LNCaP clone FGC (cell line): ENCODE results near the gene WASL.
A peak's percentile ranks its signal among the peaks of the same experiment; 100 is the strongest.

Experiments used
- DNase-seq: peaks from one replicate; pipeline ENCODE4 v3.0.0-alpha.2; 2011; ENCODE audit warnings: low read depth
- H3K4me3 ChIP-seq: 2 replicates; pipeline ENCODE4 v1.5.1; 2011; ENCODE audit warnings: mild to moderate bottlenecking, low read depth, low read length, control low read depth
- TF ChIP-seq, protein P1 (sequence below): IDR thresholded peaks from 2 replicates; pipeline ENCODE4 v1.5.1; 2012; ENCODE audit warnings: mild to moderate bottlenecking; ENCODE audit not compliant: control insufficient read depth, insufficient read depth; ENCODE audit errors: extremely low read depth

WASL gene

DNA sequence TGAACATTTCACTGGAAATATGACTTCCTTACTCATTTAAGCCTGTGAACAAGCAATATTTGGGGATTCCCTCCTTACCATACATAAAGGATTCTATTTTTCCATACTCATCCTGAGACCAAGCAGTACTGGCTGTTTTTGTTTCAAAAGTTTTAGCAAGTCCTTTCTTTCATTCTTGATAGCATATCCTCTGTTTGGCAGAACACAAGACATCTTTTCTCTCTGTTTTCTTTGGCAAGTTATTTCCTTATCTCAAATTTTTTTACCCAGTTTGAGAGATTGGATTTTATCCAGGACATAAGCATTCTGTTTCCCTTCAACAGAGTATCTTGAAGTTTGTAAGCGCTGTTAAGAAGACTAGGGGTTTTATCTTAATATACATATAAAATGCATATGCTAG lies 3.0 kb upstream of the WASL start:
- DNase-seq = no peak
- H3K4me3 ChIP-seq = no peak overlapping the region
- TF ChIP-seq, protein P1, sequence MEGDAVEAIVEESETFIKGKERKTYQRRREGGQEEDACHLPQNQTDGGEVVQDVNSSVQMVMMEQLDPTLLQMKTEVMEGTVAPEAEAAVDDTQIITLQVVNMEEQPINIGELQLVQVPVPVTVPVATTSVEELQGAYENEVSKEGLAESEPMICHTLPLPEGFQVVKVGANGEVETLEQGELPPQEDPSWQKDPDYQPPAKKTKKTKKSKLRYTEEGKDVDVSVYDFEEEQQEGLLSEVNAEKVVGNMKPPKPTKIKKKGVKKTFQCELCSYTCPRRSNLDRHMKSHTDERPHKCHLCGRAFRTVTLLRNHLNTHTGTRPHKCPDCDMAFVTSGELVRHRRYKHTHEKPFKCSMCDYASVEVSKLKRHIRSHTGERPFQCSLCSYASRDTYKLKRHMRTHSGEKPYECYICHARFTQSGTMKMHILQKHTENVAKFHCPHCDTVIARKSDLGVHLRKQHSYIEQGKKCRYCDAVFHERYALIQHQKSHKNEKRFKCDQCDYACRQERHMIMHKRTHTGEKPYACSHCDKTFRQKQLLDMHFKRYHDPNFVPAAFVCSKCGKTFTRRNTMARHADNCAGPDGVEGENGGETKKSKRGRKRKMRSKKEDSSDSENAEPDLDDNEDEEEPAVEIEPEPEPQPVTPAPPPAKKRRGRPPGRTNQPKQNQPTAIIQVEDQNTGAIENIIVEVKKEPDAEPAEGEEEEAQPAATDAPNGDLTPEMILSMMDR = no peak

- DNase-seq = no peak
- TF ChIP-seq, protein P1 = no peak
- peak overlapping the region; percentile 91 for H3K4me3 ChIP-seq
Measured at GRCh38 chr7:123750389-123751230, 1.8 kb upstream of the WASL start.

DNA sequence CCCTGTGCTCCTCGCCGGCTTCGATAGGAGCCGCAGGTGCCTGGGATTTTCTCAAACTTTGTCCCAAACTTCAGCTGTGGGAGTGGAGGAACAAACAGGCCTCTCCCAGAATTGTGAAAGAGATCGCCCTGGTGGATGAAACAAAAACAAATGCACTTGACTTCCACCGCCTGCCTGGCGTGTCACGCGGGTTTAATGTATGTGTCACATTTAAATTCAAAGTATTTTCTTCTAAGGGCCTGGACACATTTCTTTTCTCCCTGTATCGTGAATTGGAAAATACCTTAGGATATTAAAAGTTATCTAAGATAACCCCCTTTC lies 694 bp upstream of the WASL start:
- peak overlapping the region; percentile 91 for H3K4me3 ChIP-seq
- no peak for DNase-seq
- TF ChIP-seq, protein P1 = no peak

DNA sequence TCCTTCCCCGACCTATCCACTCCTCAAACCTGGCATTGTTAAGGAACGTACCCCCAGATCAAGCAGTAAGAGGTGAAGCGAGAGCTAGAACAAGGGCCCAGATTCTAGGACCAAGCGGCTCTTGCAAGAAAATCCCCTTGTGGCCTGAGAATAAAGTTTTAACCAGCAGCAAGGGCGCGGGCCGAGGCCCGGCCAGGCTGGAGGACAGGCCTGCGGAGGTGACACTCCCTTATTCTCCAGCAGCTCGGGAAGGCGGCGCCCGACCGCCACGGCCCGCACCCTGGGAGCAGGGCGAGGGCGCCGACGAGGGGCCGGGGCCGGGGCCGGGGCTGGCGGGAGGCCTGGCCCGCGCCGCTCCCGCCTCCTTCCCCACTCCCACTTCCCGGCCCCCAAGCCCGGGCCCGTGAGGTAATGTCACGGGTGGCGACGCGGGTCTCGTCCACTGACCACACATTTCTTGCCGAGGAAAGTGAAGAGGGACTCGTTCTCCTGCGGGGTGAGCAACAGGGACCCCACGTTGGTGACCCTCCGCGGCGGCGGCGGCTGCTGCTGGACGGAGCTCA lies 551 bp downstream of the WASL start:
- peak overlapping the region; percentile 91 for H3K4me3 ChIP-seq
- TF ChIP-seq, protein P1 = no peak
- DNase-seq = no peak

DNA sequence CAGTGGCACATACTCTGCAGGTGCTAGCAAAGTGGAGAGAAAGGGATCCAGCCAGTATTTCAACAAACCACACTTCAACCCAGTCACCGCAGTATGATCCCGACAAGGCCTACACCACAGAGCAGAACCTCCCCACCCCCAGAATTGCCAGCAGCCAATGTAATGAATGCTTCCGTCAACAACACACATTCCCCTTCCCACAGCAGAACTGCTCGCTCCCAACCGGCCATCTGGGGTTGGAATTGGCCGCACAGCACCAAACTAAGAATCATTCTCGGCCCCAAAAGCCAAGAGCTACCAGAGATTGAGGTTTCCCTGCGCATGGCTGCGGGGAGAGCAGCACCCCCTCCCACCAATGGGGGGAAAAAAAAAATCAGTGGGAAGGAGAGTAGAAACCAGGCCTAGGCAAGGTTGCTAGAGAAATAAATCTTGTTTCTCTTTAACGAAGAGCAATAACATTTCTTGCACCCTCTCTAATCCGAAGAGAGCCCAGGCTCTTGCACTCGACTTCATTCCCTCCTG lies 1.1 kb downstream of the WASL start:
- peak overlapping the region; percentile 91 for H3K4me3 ChIP-seq
- TF ChIP-seq, protein P1 = no peak
- peak; percentile 69 for DNase-seq

- H3K4me3 ChIP-seq = peak overlapping the region; percentile 91
- DNase-seq = no peak
- TF ChIP-seq, protein P1 = no peak
Measured at GRCh38 chr7:123746931-123747488, 1.8 kb downstream of the WASL start.

DNA sequence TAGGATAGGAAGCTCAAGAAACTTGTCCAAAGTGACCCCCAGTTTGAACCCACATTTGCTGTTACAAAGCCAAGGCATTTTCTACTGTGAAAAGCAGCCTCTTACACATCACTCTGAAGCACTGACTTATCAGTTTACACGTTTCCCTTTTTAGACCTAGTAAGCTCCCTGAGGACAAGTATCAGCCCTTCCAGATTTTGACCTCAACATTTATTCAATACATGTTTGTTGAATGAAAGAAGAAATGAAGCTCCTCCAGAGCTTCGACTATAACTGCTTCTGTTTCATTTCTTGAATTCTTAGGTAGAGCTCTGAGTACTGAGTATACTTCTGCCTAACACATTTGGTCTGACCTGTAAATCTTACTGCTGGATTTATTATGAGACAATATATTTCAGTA lies 2.7 kb downstream of the WASL start:
- TF ChIP-seq, protein P1 = no peak
- no peak for DNase-seq
- H3K4me3 ChIP-seq = no peak overlapping the region
